SK-N-SH (cell line): ENCODE measurements around the gene C9orf50. TPM values are rescaled to one million over a fixed set of nuclear protein-coding genes. Genes with fewer than 3 reads are reported as not detected.

Experiments
- CTCF ChIA-PET: fragments of 300-600, 350-600 bp; formaldehyde crosslinking; extraction: SDS; loops from one replicate; lab custom pipeline; 2021; lab: Yijun Ruan, JAX
- POLR2A ChIA-PET: fragments of 350-600 bp; sonication (Branson Sonifier 250); formaldehyde crosslinking; extraction: SDS; loops from one replicate; lab custom pipeline; 2020; ENCODE audit warnings: antibody characterized with exemption, inconsistent platforms; lab: Yijun Ruan, JAX
- DNase-seq: peaks from one replicate; pipeline ENCODE4 v3.0.0; 2012
- H2AFZ ChIP-seq: fragments of 200-600 bp; sonication (generic); 2 replicates; pipeline ENCODE4 v1.8.1; 2016; ENCODE audit warnings: antibody characterized with exemption, mild to moderate bottlenecking, low read depth
- H3F3A ChIP-seq: fragments of 200-600 bp; sonication (generic); replicated peaks from 2 replicates; pipeline ENCODE3; 2016; ENCODE audit warnings: antibody characterized with exemption, mild to moderate bottlenecking; ENCODE audit not compliant: insufficient read depth
- H3K27ac ChIP-seq, 2 experiments: fragments of 200-500 bp in 1 of 2; fragments of 200-600 bp in 1 of 2; sonication (Bioruptor generic) in 1 of 2; sonication (generic), shearing (Covaris generic) in 1 of 2; 2 replicates each; pipeline versions ENCODE4 v1.5.1 to v1.6.1; 2014 to 2016; ENCODE audit warnings: low read depth in 2 of 2, inconsistent platforms in 1 of 2, low read length in 1 of 2, mild to moderate bottlenecking in 1 of 2, mixed read lengths in 1 of 2
- H3K27me3 ChIP-seq: fragments of 200-600 bp; sonication (generic), shearing (Covaris generic); 2 replicates; pipeline ENCODE4 v1.6.1; 2016; ENCODE audit warnings: mixed run types; ENCODE audit not compliant: insufficient read depth
- H3K36me3 ChIP-seq, 2 experiments: fragments of 200-500 bp in 1 of 2; fragments of 200-600 bp in 1 of 2; sonication (Bioruptor generic) in 1 of 2; sonication (generic) in 1 of 2; replicated peaks in 1 of 2; 2 replicates each; pipeline versions ENCODE3 to v1.5.1; 2014 to 2016; ENCODE audit warnings: low read length in 1 of 2, mild to moderate bottlenecking in 1 of 2; ENCODE audit not compliant: insufficient read depth in 2 of 2, control insufficient read depth in 1 of 2
- H3K4me1 ChIP-seq, 2 experiments: fragments of 200-500 bp in 1 of 2; fragments of 200-600 bp in 1 of 2; sonication (Bioruptor generic) in 1 of 2; sonication (generic), shearing (Covaris generic) in 1 of 2; 2 replicates each; pipeline versions ENCODE4 v1.5.1 to v1.6.1; 2014 to 2016; ENCODE audit warnings: low read depth in 1 of 2, low read length in 1 of 2, mixed run types in 1 of 2; ENCODE audit not compliant: insufficient read depth in 2 of 2, control insufficient read depth in 1 of 2
- H3K4me2 ChIP-seq: fragments of 200-600 bp; sonication (generic), shearing (Covaris generic); 2 replicates; pipeline ENCODE4 v1.6.1; 2017; ENCODE audit warnings: mixed run types
- H3K4me3 ChIP-seq, 2 experiments: fragments of 200-500 bp in 1 of 2; fragments of 200-600 bp in 1 of 2; sonication (Bioruptor generic) in 1 of 2; sonication (generic), shearing (Covaris generic) in 1 of 2; 2 replicates each; pipeline versions ENCODE4 v1.5.1 to v1.8.1; 2014 to 2016; ENCODE audit warnings: low read depth in 2 of 2, inconsistent platforms in 1 of 2, low read length in 1 of 2, mild to moderate bottlenecking in 1 of 2, mixed read lengths in 1 of 2, moderate library complexity in 1 of 2
- H3K79me2 ChIP-seq: fragments of 200-600 bp; sonication (generic); 2 replicates; pipeline ENCODE4 v1.8.1; 2017; ENCODE audit warnings: mild to moderate bottlenecking; ENCODE audit not compliant: insufficient read depth
- H3K9ac ChIP-seq: fragments of 200-600 bp; sonication (generic); 2 replicates; pipeline ENCODE4 v1.6.1; 2017; ENCODE audit warnings: mixed run types
- H3K9me2 ChIP-seq: fragments of 200-600 bp; sonication (generic); 2 replicates; pipeline ENCODE4 v1.6.1; 2017; ENCODE audit warnings: mixed run types
- H3K9me3 ChIP-seq: fragments of 200-600 bp; sonication (generic); 2 replicates; pipeline ENCODE4 v1.6.1; 2017; ENCODE audit warnings: mixed run types, mild to moderate bottlenecking, moderate library complexity
- H4K20me1 ChIP-seq: fragments of 200-600 bp; sonication (generic); 2 replicates; pipeline ENCODE4 v1.6.1; 2017; ENCODE audit warnings: mild to moderate bottlenecking, mixed run types; ENCODE audit not compliant: insufficient read depth
- CHD2 ChIP-seq: fragments of 150-350 bp; IDR thresholded peaks from 2 replicates; pipeline ENCODE4 v1.6.1; 2018; ENCODE audit warnings: low read length; ENCODE audit not compliant: partially characterized antibody
- EZH2phosphoT487 ChIP-seq: fragments of 200-600 bp; sonication (generic); IDR thresholded peaks from 2 replicates; pipeline ENCODE4 v1.6.1; 2017; ENCODE audit warnings: low read depth, mixed run types, mild to moderate bottlenecking, antibody characterized with exemption, moderate library complexity, borderline replicate concordance
- GATA2 ChIP-seq: sonication (generic); formaldehyde crosslinking; IDR thresholded peaks from 2 replicates; pipeline ENCODE4 v1.5.0; 2020; ENCODE audit warnings: mild to moderate bottlenecking, missing genetic modification reagents
- RCOR1 ChIP-seq: fragments of 150-350 bp; IDR thresholded peaks from 2 replicates; pipeline ENCODE4 v1.6.1; 2017; ENCODE audit warnings: antibody characterized with exemption, low read length
- USF2 ChIP-seq: fragments of 150-350 bp; IDR thresholded peaks from 2 replicates; pipeline ENCODE4 v1.6.1; 2017; ENCODE audit warnings: antibody characterized with exemption, low read length, low read depth, borderline replicate concordance
- WGBS: methylation state at CpG from one replicate; pipeline ENCODE4 v1.1.6; 2017; ENCODE audit warnings: low lambda C conversion rate; 5-methylcytosine and 5-hydroxymethylcytosine counted together
- polyA plus RNA-seq, 3 experiments: library from polyadenylated mRNA; depleted of rRNA; stranded (reverse); fragments of >200 nt; gene quantifications; 2 replicates each; pipeline ENCODE4 v1.2.3, GENCODE V29; 2012

The C9orf50 gene
- polyA plus RNA-seq, 1 of the 3 experiments (the other 2 are of a cell fraction): 0.30 TPM

- H3K9me2 ChIP-seq: no peaks in the 10 kb centered on the region
- no peaks in the 10 kb centered on the region for H3K27me3 ChIP-seq
- no peaks in the 10 kb centered on the region for H3K9me3 ChIP-seq
- no peak overlapping the region for H3K4me3 ChIP-seq
- no peak for TF ChIP-seq USF2
- TF ChIP-seq RCOR1: no peak
- no peak for TF ChIP-seq EZH2phosphoT487
- no peak for DNase-seq
- no peak overlapping the region for H3K4me2 ChIP-seq
- 84% methylated on average over 22 of the region's 27 CpGs for WGBS
- no peak overlapping the region for H3K27ac ChIP-seq
- H2AFZ ChIP-seq: no peak overlapping the region
- H3K36me3 ChIP-seq: no peaks in the 10 kb centered on the region
- H4K20me1 ChIP-seq: no peaks in the 10 kb centered on the region
- peaks cover 4 to 25% of the 10 kb centered on the region in 2 experiments; a peak in 2 of 4 replicates for H3K4me1 ChIP-seq
- H3K9ac ChIP-seq: no peak overlapping the region
- H3F3A ChIP-seq: peaks cover 6% of the 10 kb centered on the region
- ChIA-PET CTCF (interaction anchor here (0.6 to 15.6 kb wide), 11 partner anchors 12 to 478 kb away, joined by 3 to 235 read pairs (median 4); partner anchors contain the start of gene IER5L), POLR2A (interaction anchor here (1.1 to 2.1 kb wide), 5 partner anchors 31 to 434 kb away, joined by 3 to 10 read pairs (median 4); partner anchors contain the start of gene IER5L)
- H3K79me2 ChIP-seq: no peaks in the 10 kb centered on the region
Measured at GRCh38 chr9:129608561-129609481, 12.1 kb downstream of the C9orf50 start.

- no peak for DNase-seq
- H4K20me1 ChIP-seq: no peaks in the 10 kb centered on the region
- H3K4me2 ChIP-seq: no peak overlapping the region
- no peaks in the 10 kb centered on the region for H3K36me3 ChIP-seq
- H3K27me3 ChIP-seq: no peaks in the 10 kb centered on the region
- peak overlapping the region in 1 of 2 experiments; percentile 24; a peak in 1 of 4 replicates for H3K27ac ChIP-seq
- 81% methylated on average over 6 of the region's 6 CpGs for WGBS
- CTCF ChIA-PET: interaction anchor here (0.9 to 15.6 kb wide), 7 partner anchors 18 to 475 kb away, joined by 3 to 235 read pairs (median 6); partner anchors contain the start of gene IER5L
- H3K9me3 ChIP-seq: no peaks in the 10 kb centered on the region
- POLR2A ChIA-PET: interaction anchor here (1.1 to 1.9 kb wide), 3 partner anchors 110 to 191 kb away, joined by 3 to 6 read pairs (median 4); no protein-coding TSS in a partner anchor
- H3K9me2 ChIP-seq: no peaks in the 10 kb centered on the region
- TF ChIP-seq CHD2: peak; percentile 5
- no peak for TF ChIP-seq GATA2 (CRISPR knock-in tag)
- TF ChIP-seq, all 33 proteins: peak for 1
- H3K9ac ChIP-seq: no peak overlapping the region
- peaks cover 4 to 29% of the 10 kb centered on the region in 2 experiments; a peak in 2 of 4 replicates for H3K4me1 ChIP-seq
- H2AFZ ChIP-seq: peak overlapping the region; percentile 57; the same call in 1 of the 2 replicates
- peaks cover 6% of the 10 kb centered on the region for H3F3A ChIP-seq
- H3K79me2 ChIP-seq: no peaks in the 10 kb centered on the region
- no peak overlapping the region for H3K4me3 ChIP-seq
Measured at GRCh38 chr9:129607027-129607387, 13.9 kb downstream of the C9orf50 start.
